Transverse colon (tissue), 4 donors: ENCODE data around the gene IL12B.
"Not testable (repeated sequence)": the region's sequence is repeated elsewhere in the genome, so short reads cannot be mapped to it uniquely, and the experiment has no call there.

Source experiments
- CTCF ChIP-seq, 5 experiments: fragments of 200-600 bp in 3 of 5; fragments of 450-650 bp in 2 of 5; sonication (generic) in 3 of 5; IDR thresholded peaks; 1 replicate in 2 of 5; 2 replicates in 3 of 5; pipeline ENCODE4 v1.5.1; 2016 to 2017; ENCODE audit warnings: antibody characterized with exemption in 5 of 5, inconsistent platforms in 3 of 5, mild to moderate bottlenecking in 2 of 5, moderate library complexity in 1 of 5
- EP300 ChIP-seq: sonication (generic); formaldehyde crosslinking; IDR thresholded peaks from one replicate; pipeline ENCODE4 v1.6.1; 2017; ENCODE audit warnings: antibody characterized with exemption, low read depth
- POLR2A ChIP-seq: fragments of 450-650 bp; IDR thresholded peaks from one replicate; pipeline ENCODE4 v1.6.1; 2016; ENCODE audit warnings: antibody characterized with exemption, mild to moderate bottlenecking, moderate library complexity
- POLR2AphosphoS5 ChIP-seq, 3 donors: sonication (generic); formaldehyde crosslinking; IDR thresholded peaks; one replicate each; pipeline ENCODE4 v1.6.1; 2016; ENCODE audit warnings: antibody characterized with exemption in 3 of 3

- TF ChIP-seq CTCF (IDR thresholded peaks at IDR 0.05); POLR2A; POLR2AphosphoS5 (IDR thresholded peaks at IDR 0.05); EP300: not testable (repeated sequence)
These were observed 37.6 kb upstream of the IL12B start for GRCh38 chr5:159367866-159368265.
